ENCODE data around the gene OR56A5. TPM values are rescaled to one million over a fixed set of nuclear protein-coding genes. Genes with fewer than 3 reads are reported as not detected.

Gene OR56A5
- total and polyA plus RNA-seq, 2 of the 4 experiments (the other 2 are of a cell fraction), result not detected

GRCh38 chr11:5922749-5923426, 45.4 kb downstream of the OR56A5 start:
- H4K5ac ChIP-seq (ENCODE audit: low read depth, low read length), result no peak overlapping the region
- H2BK15ac ChIP-seq (ENCODE audit: low read depth, low read length), result no peak overlapping the region
- DNase-seq (no peak), ATAC-seq (ENCODE audit: low read depth) (no peak)
- H2BK20ac ChIP-seq (ENCODE audit: low read depth, low read length), result no peak overlapping the region
- H3K14ac ChIP-seq (replicated peaks; ENCODE audit: low read depth, low read length), result no peak overlapping the region
- in situ Hi-C loops (cut with MboI; ENCODE audit: low sequenced_read_pairs), result no loop called here
- no peaks in the 10 kb centered on the region for H3K79me1 ChIP-seq (ENCODE audit: low read depth in 1 of 2, low read length in 2 of 2)
- BruUV-seq (replicated peaks), result no TSS peak
- H3K27me3 ChIP-seq (ENCODE audit: control insufficient read depth, insufficient read depth, low read length), result no peaks in the 10 kb centered on the region
- no peak overlapping the region for H2AFZ ChIP-seq (replicated peaks; ENCODE audit: low read length, poor library complexity)
- H2AK5ac ChIP-seq (ENCODE audit: low read depth, low read length), result no peak overlapping the region
- no peaks in the 10 kb centered on the region for H3K9me1 ChIP-seq (ENCODE audit: insufficient read depth, low read length)
- no peak overlapping the region for H2BK120ac ChIP-seq (ENCODE audit: low read depth, low read length)
- CTCF ChIA-PET, result no interaction called here
- H3K4me2 ChIP-seq (ENCODE audit: low read depth, low read length), result no peak overlapping the region
- intact Hi-C loops (cut with micrococcal nuclease), result no loop called here
- H3K36me3 ChIP-seq (ENCODE audit: control insufficient read depth, insufficient read depth, low read length), result no peaks in the 10 kb centered on the region
- POLR2A ChIA-PET (ENCODE audit: unreplicated experiment), result no interaction called here
- H3K18ac ChIP-seq (ENCODE audit: low read depth, low read length), result no peak overlapping the region
- no peak overlapping the region for H3K4ac ChIP-seq (ENCODE audit: low read depth, low read length)
- no peaks in the 10 kb centered on the region for H4K20me1 ChIP-seq (ENCODE audit: insufficient read depth, low read length)
- no peak overlapping the region for H3K9ac ChIP-seq (ENCODE audit: low read depth, low read length)
- no peak overlapping the region for H3K27ac ChIP-seq (ENCODE audit: insufficient read depth, low read length)
- no peak overlapping the region for H2BK5ac ChIP-seq (ENCODE audit: low read depth, low read length, poor library complexity, severe bottlenecking)
- no peak overlapping the region for H4K8ac ChIP-seq (ENCODE audit: low read depth in 2 of 2, low read length in 2 of 2)
- dilution Hi-C loops (cut with HindIII; ENCODE audit: low sequenced_read_pairs, unreplicated experiment), result no loop called here
- H3K23ac ChIP-seq (ENCODE audit: low read depth, low read length), result no peak overlapping the region
- H4K91ac ChIP-seq (ENCODE audit: insufficient read depth, low read depth, low read length), result no peak overlapping the region
- TF ChIP-seq MAFK (IDR thresholded peaks at IDR 0.05; ENCODE audit: low read depth, low read length) (no peak), NFE2L2 (IDR thresholded peaks at IDR 0.05; ENCODE audit: low read depth, low read length) (no peak), RAD21 (IDR thresholded peaks at IDR 0.05; ENCODE audit: low read length) (no peak), CTCF (conservative IDR thresholded peaks at IDR 0.05; ENCODE audit: low read depth, low read length) (no peak), RCOR1 (IDR thresholded peaks at IDR 0.05; ENCODE audit: insufficient replicate concordance, low read length) (no peak), CHD1 (IDR thresholded peaks at IDR 0.05; ENCODE audit: low read depth, low read length) (no peak), MAZ (IDR thresholded peaks at IDR 0.05; ENCODE audit: borderline replicate concordance, low read depth, low read length) (no peak), ELK1 (IDR thresholded peaks at IDR 0.05; ENCODE audit: borderline replicate concordance, low read depth, low read length) (no peak), FOS (IDR thresholded peaks at IDR 0.05; ENCODE audit: low read depth, low read length) (no peak), POLR2A (IDR thresholded peaks at IDR 0.05; ENCODE audit: low read depth, low read length) (no peak), MXI1 (IDR thresholded peaks at IDR 0.05; ENCODE audit: borderline replicate concordance, low read depth, low read length) (no peak)
- H3K4me3 ChIP-seq (ENCODE audit: insufficient read depth, low read depth, low read length), result no peak overlapping the region
- H3K56ac ChIP-seq (ENCODE audit: extremely low read depth, insufficient read depth, low read length), result no peak overlapping the region
- no CpG with 5 or more reads among the region's 2 CpGs for WGBS, 2 experiments (ENCODE audit: extremely low coverage in 2 of 2, insufficient read length in 1 of 2)
- no peak overlapping the region for H2AK9ac ChIP-seq (replicated peaks; ENCODE audit: low read depth, low read length, poor library complexity)
- peaks cover 11% of the 10 kb centered on the region for H3K9me3 ChIP-seq (ENCODE audit: control insufficient read depth, insufficient read depth, low read length)
- no peaks in the 10 kb centered on the region for H3K4me1 ChIP-seq (ENCODE audit: control insufficient read depth, insufficient read depth, low read length)
